B cell (primary cell): Measurements from ENCODE around the gene SELENOF. TPM values are rescaled to one million over a fixed set of nuclear protein-coding genes. Genes with fewer than 3 reads are reported as not detected.

ENCODE experiments used
- ATAC-seq: fragments of 200-7000 bp; cut with Tn5 transposase; one replicate; pipeline ENCODE4 v1.10.0; 2021; ENCODE audit warnings: low read depth, mild to moderate bottlenecking, moderate number of reproducible peaks, moderate library complexity
- CTCF ChIA-PET: fragments of 350-600 bp; sonication (Branson Sonifier 250); formaldehyde crosslinking; loops from one replicate; lab custom pipeline; 2021; ENCODE audit warnings: antibody characterized with exemption, inconsistent platforms; lab: Charles Lee
- POLR2A ChIA-PET: fragments of 350-600 bp; sonication (Branson Sonifier 250); formaldehyde crosslinking; loops from one replicate; lab custom pipeline; 2021; ENCODE audit warnings: antibody characterized with exemption; lab: Charles Lee
- DNase-seq: peaks from one replicate; pipeline ENCODE4 v3.0.0; 2013
- H2AFZ ChIP-seq: 2 replicates; pipeline ENCODE4 v1.6.1; 2012; ENCODE audit warnings: mild to moderate bottlenecking, low read depth, low read length; ENCODE audit not compliant: insufficient read depth, poor library complexity, severe bottlenecking
- H3K27ac ChIP-seq, 2 donors: 1 replicate in 1 of 2; 2 replicates in 1 of 2; pipeline ENCODE4 v1.5.1; 2012 to 2013; ENCODE audit warnings: low read length in 2 of 2, mild to moderate bottlenecking in 2 of 2, moderate library complexity in 1 of 2
- H3K27me3 ChIP-seq, 4 experiments: fragments of 200-600 bp in 1 of 4; sonication (generic) in 1 of 4; replicated peaks in 1 of 4; 1 replicate in 2 of 4; 2 replicates in 2 of 4; pipeline versions ENCODE4 v1.6.1 to v1.7.0; 2013 to 2016; ENCODE audit warnings: low read length in 3 of 4, mild to moderate bottlenecking in 2 of 4, mixed read lengths in 1 of 4, moderate library complexity in 1 of 4; ENCODE audit not compliant: insufficient read depth in 4 of 4, control insufficient read depth in 3 of 4; ENCODE audit errors: control extremely low read depth in 1 of 4
- H3K36me3 ChIP-seq, 2 experiments: replicated peaks in 1 of 2; 1 replicate in 1 of 2; 2 replicates in 1 of 2; pipeline versions ENCODE4 v1.6.1 to v1.7.1; 2013; ENCODE audit warnings: low read length in 1 of 2; ENCODE audit not compliant: insufficient read depth in 2 of 2, control insufficient read depth in 1 of 2; ENCODE audit errors: control extremely low read depth in 1 of 2, extremely low read depth in 1 of 2
- H3K4me1 ChIP-seq, 2 donors: fragments of 200-600 bp in 1 of 2; sonication (generic) in 1 of 2; 1 replicate in 1 of 2; 2 replicates in 1 of 2; pipeline versions ENCODE4 v1.5.1 to v1.6.1; 2013 to 2017; ENCODE audit warnings: low read length in 2 of 2; ENCODE audit not compliant: control insufficient read depth in 2 of 2, insufficient read depth in 2 of 2
- H3K4me2 ChIP-seq: replicated peaks from 2 replicates; pipeline ENCODE3; 2012; ENCODE audit warnings: mild to moderate bottlenecking, low read depth, low read length; ENCODE audit not compliant: poor library complexity, severe bottlenecking
- H3K4me3 ChIP-seq, 5 experiments: fragments of 200-600 bp in 1 of 5; sonication (generic) in 1 of 5; 1 replicate in 3 of 5; 2 replicates in 2 of 5; pipeline versions ENCODE4 v1.5.1 to v1.7.0; 2011 to 2016; ENCODE audit warnings: low read length in 4 of 5, mild to moderate bottlenecking in 4 of 5, low read depth in 2 of 5, control low read depth in 1 of 5, moderate library complexity in 1 of 5; ENCODE audit not compliant: insufficient read depth in 1 of 5; ENCODE audit errors: control extremely low read depth in 1 of 5, extremely low read depth in 1 of 5
- H3K79me2 ChIP-seq: fragments of 200-600 bp; sonication (generic); one replicate; pipeline ENCODE4 v1.6.0; 2016; ENCODE audit warnings: low read length; ENCODE audit not compliant: control insufficient read depth, insufficient read depth
- H3K9ac ChIP-seq: fragments of 200-600 bp; sonication (generic); 2 replicates; pipeline ENCODE4 v1.6.1; 2017; ENCODE audit warnings: mild to moderate bottlenecking, low read length, moderate library complexity
- H3K9me3 ChIP-seq, 3 donors: one replicate each; pipeline versions ENCODE4 v1.6.1 to v1.7.1; 2013; ENCODE audit warnings: low read length in 2 of 3; ENCODE audit not compliant: control insufficient read depth in 2 of 3, insufficient read depth in 1 of 3; ENCODE audit errors: control extremely low read depth in 1 of 3
- H4K20me1 ChIP-seq: 2 replicates; pipeline ENCODE4 v1.6.0; 2012; ENCODE audit warnings: mild to moderate bottlenecking, low read length; ENCODE audit not compliant: insufficient read depth, control insufficient read depth, poor library complexity, severe bottlenecking
- H3K27ac Mint-ChIP-seq: one replicate; pipeline ENCODE4 v1.8.0; 2021; ENCODE audit warnings: mixed read lengths
- H3K27me3 Mint-ChIP-seq: one replicate; pipeline ENCODE4 v1.8.0; 2021; ENCODE audit warnings: mixed read lengths
- H3K4me1 Mint-ChIP-seq: one replicate; pipeline ENCODE4 v1.8.0; 2021; ENCODE audit warnings: mixed read lengths
- H3K4me3 Mint-ChIP-seq: one replicate; pipeline ENCODE4 v1.8.0; 2021; ENCODE audit warnings: mixed read lengths
- H3K9me3 Mint-ChIP-seq: one replicate; pipeline ENCODE4 v1.8.0; 2022; ENCODE audit warnings: mixed read lengths; ENCODE audit not compliant: insufficient read depth
- EZH2 ChIP-seq: IDR thresholded peaks from 2 replicates; pipeline ENCODE4 v1.6.1; 2012; ENCODE audit warnings: borderline replicate concordance, low read depth, mild to moderate bottlenecking, moderate library complexity, low read length; ENCODE audit not compliant: insufficient read depth, poor library complexity, severe bottlenecking
- WGBS: methylation state at CpG from one replicate; pipeline ENCODE4 v1.1.5; 2013; ENCODE audit warnings: missing lambda C conversion rate; ENCODE audit not compliant: insufficient coverage; 5-methylcytosine and 5-hydroxymethylcytosine counted together
- intact Hi-C: fragments of 100-400 bp; cut with micrococcal nuclease; formaldehyde crosslinking; loops from one replicate; pipeline ENCODE4 v1.10.0; 2022
- polyA plus RNA-seq: library from polyadenylated mRNA; depleted of rRNA; stranded (reverse); fragments of >200 nt; gene quantifications from 2 replicates; pipeline ENCODE4 v1.2.3, GENCODE V29; 2012
- total RNA-seq, 2 donors: library from RNA; stranded (reverse); fragments of 120-200 nt in 1 of 2; gene quantifications; 1 replicate in 1 of 2; 2 replicates in 1 of 2; pipeline versions ENCODE4 v1.2.3 to v1.2.4, GENCODE V29; 2013 to 2022
- TF ChIP-seq, protein P1 (sequence below): fragments of 200-600 bp; IDR thresholded peaks from one replicate; pipeline ENCODE4 v1.8.0; 2022; ENCODE audit warnings: antibody characterized with exemption, mild to moderate bottlenecking

The SELENOF gene
- total and polyA plus RNA-seq, 2 donors (not counting 1 experiment from before 2014, with no cell fraction given): 113 to 185 TPM

DNA sequence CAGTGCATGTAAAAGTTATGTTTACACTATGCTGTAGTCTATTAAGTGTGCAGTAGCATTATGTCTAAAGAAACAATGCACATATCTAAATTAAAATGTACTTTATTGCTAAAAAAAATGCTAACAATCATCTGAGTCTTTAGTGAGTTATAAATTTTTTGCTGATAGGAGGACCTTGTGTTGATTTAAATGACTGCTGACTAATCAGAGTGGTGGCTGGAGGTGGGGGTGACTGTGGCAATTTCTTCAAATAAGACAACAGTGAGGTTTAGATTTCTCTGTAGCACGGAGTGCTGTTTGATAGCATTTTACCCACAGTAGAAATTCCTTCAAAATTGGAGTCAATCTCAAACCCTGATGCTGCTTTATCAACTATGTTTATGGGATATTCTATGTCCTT, 37.5 kb upstream of the SELENOF start:
- Mint-ChIP-seq H3K4me1 (peaks cover 33% of the 10 kb centered on the region), H3K27me3 (no peaks in the 10 kb centered on the region), H3K27ac (no peak overlapping the region), H3K4me3 (no peak overlapping the region), H3K9me3 (no peaks in the 10 kb centered on the region)
- Histone ChIP-seq H3K9me3 (no peaks in the 10 kb centered on the region), H3K9ac (no peak overlapping the region), H3K4me3 (no peak overlapping the region), H3K4me1 (peaks cover 5 to 6% of the 10 kb centered on the region in 2 donors), H3K36me3 (no peaks in the 10 kb centered on the region), H4K20me1 (no peaks in the 10 kb centered on the region), H3K27ac (no peak overlapping the region), H3K27me3 (no peaks in the 10 kb centered on the region), H3K79me2 (peaks cover 44% of the 10 kb centered on the region), H3K4me2 (no peak overlapping the region), H2AFZ (no peak overlapping the region)
- intact Hi-C loops: no loop called here
- CTCF ChIA-PET: interaction anchor here (2.0 kb wide), 1 partner anchor 13 kb away, joined by 8 read pairs; no protein-coding TSS in a partner anchor
- no peak for ATAC-seq
- POLR2A ChIA-PET: no interaction called here
- WGBS: no CpG with 5 or more reads among the region's 1 CpG
- TF ChIP-seq EZH2: no peak
- TF ChIP-seq, protein P1, sequence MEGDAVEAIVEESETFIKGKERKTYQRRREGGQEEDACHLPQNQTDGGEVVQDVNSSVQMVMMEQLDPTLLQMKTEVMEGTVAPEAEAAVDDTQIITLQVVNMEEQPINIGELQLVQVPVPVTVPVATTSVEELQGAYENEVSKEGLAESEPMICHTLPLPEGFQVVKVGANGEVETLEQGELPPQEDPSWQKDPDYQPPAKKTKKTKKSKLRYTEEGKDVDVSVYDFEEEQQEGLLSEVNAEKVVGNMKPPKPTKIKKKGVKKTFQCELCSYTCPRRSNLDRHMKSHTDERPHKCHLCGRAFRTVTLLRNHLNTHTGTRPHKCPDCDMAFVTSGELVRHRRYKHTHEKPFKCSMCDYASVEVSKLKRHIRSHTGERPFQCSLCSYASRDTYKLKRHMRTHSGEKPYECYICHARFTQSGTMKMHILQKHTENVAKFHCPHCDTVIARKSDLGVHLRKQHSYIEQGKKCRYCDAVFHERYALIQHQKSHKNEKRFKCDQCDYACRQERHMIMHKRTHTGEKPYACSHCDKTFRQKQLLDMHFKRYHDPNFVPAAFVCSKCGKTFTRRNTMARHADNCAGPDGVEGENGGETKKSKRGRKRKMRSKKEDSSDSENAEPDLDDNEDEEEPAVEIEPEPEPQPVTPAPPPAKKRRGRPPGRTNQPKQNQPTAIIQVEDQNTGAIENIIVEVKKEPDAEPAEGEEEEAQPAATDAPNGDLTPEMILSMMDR: no peak
- DNase-seq: no peak

DNA sequence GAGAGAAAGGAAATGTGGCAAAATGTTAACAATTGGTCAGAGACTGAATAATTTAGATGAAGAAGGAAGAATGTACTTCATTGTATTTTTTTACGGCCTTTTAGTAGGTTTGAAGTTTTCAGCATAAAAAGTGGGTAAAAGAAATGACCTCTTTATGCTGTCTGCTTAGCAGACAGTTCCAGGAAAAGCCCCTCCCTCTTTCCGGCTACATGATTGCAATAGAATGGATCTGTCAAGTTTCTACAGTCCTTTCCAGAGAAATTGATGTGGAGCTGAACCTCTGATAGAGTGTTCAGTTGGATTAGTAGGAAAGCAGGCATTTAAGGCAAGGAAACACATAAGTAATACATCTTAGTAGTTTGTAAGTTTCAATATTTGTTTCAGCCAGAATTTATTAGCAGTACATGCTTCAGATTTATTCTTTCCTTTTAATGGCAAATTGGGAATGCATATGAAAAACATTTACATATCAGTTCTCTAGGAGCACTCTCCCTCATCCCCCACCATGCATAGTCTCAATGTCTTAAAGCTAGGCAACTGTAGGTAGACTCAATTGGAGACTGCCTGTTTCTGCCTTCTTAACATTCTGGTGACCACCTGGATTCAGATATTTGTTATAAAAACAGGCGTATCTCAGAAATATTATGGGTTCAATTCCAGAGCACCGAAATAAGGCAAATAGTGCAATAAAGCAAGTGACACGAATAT, 36.9 kb upstream of the SELENOF start:
- intact Hi-C loops: no loop called here
- Mint-ChIP-seq H3K4me1 (peaks cover 30% of the 10 kb centered on the region), H3K4me3 (no peak overlapping the region), H3K27ac (no peak overlapping the region), H3K9me3 (no peaks in the 10 kb centered on the region), H3K27me3 (no peaks in the 10 kb centered on the region)
- no peak for DNase-seq
- CTCF ChIA-PET: no interaction called here
- H3K4me1 ChIP-seq: peaks cover 5 to 6% of the 10 kb centered on the region in 2 donors
- H3K4me2 ChIP-seq: no peak overlapping the region
- POLR2A ChIA-PET: no interaction called here
- H4K20me1 ChIP-seq: no peaks in the 10 kb centered on the region
- 100% methylated on average over 3 of the region's 5 CpGs for WGBS
- peaks cover 47% of the 10 kb centered on the region for H3K79me2 ChIP-seq
- no peaks in the 10 kb centered on the region for H3K9me3 ChIP-seq
- no peak overlapping the region for H3K4me3 ChIP-seq
- H3K36me3 ChIP-seq: no peaks in the 10 kb centered on the region
- no peak overlapping the region for H2AFZ ChIP-seq
- no peak for ATAC-seq
- no peaks in the 10 kb centered on the region for H3K27me3 ChIP-seq
- no peak overlapping the region for H3K27ac ChIP-seq
- TF ChIP-seq EZH2: no peak
- TF ChIP-seq, protein P1: no peak
- H3K9ac ChIP-seq: no peak overlapping the region
